ENCODE measurements around the gene ZBTB8B. TPM values are rescaled to one million over a fixed set of nuclear protein-coding genes. Genes with fewer than 3 reads are reported as not detected.

ZBTB8B gene
- under 0.01 TPM in 1 of 2 replicates, not detected in the other for total RNA-seq

DNA sequence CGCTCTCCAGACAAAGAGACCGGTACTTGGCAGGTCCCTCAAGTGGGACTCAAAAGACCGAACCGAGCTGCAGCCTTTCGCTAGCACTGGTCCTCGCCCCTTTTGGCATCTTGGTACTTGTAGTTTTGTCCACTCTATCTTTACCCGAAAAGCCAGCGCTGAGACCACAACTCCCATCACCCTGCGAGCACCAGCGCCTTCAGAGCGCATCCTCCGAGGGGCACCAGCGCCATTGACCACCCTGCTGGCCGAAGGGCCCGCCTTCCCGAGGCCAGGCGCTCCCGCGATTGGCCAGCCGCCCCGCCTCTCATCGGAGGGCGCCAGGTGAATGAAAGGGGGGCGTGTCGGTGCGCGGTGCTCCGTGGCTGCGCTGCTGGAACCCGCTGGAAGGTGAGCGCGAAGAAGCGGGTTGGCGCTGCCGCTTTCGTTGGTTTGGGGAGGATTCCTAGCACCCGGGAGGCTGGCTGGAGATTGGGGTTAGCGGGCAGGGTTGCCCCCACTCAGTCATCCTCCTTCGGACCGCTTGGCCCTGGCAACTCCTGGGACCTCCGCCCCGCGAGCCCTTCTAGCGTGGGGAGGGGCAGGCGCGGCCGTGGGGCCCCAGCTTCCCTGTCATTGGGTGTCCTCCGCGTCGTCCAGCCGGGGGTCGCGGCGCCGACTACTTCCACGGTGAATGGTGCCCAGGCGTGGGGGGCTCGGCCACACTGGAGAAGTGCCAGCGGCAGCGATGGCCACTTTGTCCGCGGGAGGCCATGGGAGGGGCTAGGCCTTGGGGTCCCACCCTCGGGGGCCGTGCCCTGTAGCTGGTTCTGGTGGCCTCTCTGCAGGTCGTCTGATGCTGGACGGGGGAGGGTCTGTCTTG lies at the start of gene ZBTB8B:
Gene ZBTB8B, plus strand, starts transcription at position 357 of the 862 bp plus-strand sequence. CDS start 5,553 bp downstream, outside the sequence.

Other genes with a start within 250 kb of the ZBTB8B start
- gene TMEM234, start 242.7 kb upstream of the ZBTB8B start, total RNA-seq = 19.6 and 20.2 TPM in 2 replicates
- 340 and 378 TPM in 2 replicates for gene EIF3I, start 242.7 kb upstream of the ZBTB8B start, total RNA-seq
- 0.28 and 0.83 TPM in 2 replicates for gene FAM167B, start 217.8 kb upstream of the ZBTB8B start, total RNA-seq
- gene LCK, start 213.8 kb upstream of the ZBTB8B start, total RNA-seq = not detected in 2 replicates
- gene HDAC1, start 173.0 kb upstream of the ZBTB8B start, total RNA-seq = 80.1 and 85.1 TPM in 2 replicates
- gene MARCKSL1, start 128.8 kb upstream of the ZBTB8B start, total RNA-seq = 16.6 and 25.0 TPM in 2 replicates
- gene FAM229A, start 102.6 kb upstream of the ZBTB8B start, total RNA-seq = 0.71 and 1.1 TPM in 2 replicates
- gene TSSK3, start 102.5 kb upstream of the ZBTB8B start, total RNA-seq = 0.43 and 0.65 TPM in 2 replicates
- 56.3 and 58.9 TPM in 2 replicates for gene BSDC1, start 70.6 kb upstream of the ZBTB8B start, total RNA-seq
- 5.3 and 6.5 TPM in 2 replicates for gene ZBTB8A, start 74.4 kb downstream of the ZBTB8B start, total RNA-seq
- 42.6 and 46.5 TPM in 2 replicates for gene ZBTB8OS, start 185.5 kb downstream of the ZBTB8B start, total RNA-seq
- gene RBBP4, start 186.1 kb downstream of the ZBTB8B start, total RNA-seq = 67.0 and 74.5 TPM in 2 replicates
- 50.1 and 70.8 TPM in 2 replicates for gene SYNC, start 237.7 kb downstream of the ZBTB8B start, total RNA-seq